NCI-H2227 (cell line): ENCODE measurements around the gene GRM3.

Experiments used
- DNase-seq: peaks from one replicate; lab custom pipeline; 2025; ENCODE audit not compliant: unreplicated experiment; lab: John Stamatoyannopoulos, UW

Gene GRM3

GRCh38 chr7:86889501-86889900, 245.8 kb downstream of the GRM3 start:
- DNase-seq, result no peak

DNA sequence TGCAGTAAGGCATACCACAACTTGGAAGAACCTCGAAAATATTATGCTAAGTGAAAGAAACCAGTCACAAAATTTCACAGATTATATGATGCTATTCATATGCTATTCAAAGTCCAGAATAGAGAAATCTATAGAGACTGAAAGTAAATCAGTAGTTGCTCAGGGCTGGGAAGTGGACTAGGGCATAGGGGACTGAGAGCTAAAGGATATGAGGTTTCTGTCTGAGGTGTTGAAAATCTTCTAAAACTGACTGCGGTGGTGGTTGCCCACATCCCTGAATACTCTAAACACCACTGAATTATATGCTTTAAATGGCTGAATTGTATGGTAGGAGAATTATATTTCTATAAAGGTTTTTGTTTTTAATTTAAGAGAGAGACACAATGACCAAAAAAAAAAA, 254.5 kb downstream of the GRM3 start:
- no peak for DNase-seq

GRCh38 chr7:86900886-86901285, 257.2 kb downstream of the GRM3 start:
- DNase-seq, result no peak

DNA sequence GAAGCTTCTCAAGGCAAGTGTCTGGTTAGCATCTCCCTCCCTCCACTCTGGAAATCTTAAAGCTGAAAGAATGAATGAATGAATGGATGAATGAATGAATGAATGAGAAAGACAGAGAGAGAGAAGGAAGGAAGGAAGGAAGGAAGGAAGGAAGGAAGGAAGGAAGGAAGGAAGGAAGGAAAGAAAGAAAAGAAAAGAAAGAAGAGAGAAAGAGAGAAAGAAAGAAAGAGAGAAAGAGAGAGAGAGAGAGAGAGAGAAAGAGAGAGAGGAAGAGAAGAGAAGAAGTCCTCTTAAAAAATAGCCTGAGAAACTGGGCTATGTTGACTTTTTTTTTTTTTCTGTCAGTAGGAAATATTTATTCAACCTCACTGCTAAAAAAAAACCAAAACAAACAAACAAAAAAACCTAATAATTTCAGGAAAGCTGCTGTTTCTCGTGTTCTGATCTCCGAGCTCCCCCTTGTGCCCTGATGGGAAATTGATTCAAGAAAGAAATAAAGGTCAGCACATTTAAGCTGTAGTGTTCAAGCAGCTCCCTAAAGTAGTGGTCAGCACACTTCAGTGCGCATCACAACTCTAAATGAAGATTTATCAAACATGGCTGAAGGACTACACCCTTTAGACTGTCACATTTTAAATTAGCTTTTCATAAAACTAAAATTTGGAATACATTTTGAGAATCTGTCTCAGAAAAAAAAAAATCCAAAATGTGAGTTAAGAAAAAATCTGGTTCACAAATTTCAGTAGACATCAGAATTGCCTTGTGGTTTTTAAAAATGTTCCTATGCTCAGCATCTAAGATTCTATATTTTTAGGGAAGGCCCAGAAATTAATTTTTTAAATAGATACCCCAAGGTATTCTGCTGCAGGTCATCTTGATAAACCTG, 261.5 kb downstream of the GRM3 start:
- peak; percentile 25 for DNase-seq

- no peak for DNase-seq
Observed at GRCh38 chr7:86908948-86909347, 265.2 kb downstream of the GRM3 start.

DNA sequence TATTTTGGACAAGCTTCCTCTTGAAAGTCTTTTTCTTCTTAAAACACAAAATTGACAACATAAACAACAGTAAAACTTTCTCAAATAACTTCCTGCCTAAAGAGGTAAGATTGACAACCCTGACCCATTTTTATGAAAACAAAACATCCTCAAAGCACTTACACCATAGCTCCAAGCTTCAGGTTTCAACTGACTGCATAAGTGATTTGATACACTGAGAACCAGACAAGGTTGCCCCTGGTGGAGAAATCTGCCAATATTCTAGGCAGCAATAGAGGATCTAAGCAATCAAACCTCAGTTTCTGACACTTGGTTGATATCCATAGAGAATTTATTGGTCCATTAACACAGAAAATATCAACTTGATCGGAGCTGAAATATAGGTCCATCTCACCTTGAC, 267.9 kb downstream of the GRM3 start:
- DNase-seq, result no peak

DNA sequence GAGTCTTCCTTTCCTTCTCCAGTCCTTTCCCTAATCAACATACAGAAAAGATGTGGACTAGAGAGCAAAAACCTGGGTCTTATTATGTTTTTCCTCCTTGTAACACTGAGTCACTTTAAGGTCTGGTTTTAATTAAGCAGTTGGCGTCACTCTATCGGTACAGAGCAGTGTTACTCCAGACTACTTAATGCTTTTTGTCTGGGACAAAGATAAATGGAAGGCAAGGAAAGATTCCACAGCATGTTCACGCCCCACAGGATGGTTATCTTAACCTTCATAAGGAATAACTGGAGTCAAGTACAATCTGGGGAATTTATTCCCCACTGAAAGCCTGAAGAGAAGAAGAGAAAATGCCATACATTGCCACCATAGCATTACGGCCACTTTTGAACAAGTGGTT, 270.0 kb downstream of the GRM3 start:
- no peak for DNase-seq
